Measurements from ENCODE around the gene GNB1.

DNA sequence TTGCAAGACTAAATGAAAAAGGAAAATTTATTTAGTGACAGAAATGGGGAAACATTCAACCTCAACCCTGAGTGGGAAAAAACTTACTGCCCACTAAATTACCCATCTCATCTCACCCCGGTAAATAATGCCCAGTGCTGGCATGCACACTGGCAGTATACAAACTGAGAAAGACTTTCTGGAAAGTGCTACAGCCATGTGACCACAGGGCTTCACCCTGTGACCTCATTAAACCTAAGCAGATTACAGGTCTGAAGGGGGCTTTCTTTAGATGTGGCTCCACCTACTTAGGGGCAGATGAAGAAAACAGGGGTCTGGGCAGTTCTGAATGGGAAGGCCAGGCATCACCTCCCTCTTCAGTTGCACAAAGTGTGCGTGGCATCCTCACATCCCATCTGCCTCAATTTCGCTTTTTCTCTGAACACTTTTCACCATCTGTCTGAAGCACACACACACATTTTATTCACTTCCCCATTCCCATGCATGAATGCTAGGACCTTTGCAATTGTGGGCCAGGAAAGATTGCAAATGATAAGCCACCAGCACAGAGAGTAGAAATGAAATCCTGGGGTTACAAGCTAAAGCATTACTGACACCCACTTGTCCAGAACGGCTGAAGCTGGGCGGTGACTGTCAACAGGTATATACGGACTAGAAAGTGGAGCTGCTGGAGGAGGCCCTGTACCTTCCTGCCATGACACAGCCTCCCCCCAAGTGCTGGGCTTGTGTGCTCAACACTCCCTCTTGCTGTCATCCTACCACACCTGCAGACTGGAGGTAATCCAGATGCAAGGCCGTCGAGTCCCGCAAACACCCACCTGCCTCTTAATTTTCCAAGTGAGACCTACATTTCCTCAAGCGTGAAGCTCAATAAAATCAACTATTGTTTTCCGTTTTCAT lies 115.3 kb downstream of the GNB1 start:
- TF ChIP-seq, protein P1, sequence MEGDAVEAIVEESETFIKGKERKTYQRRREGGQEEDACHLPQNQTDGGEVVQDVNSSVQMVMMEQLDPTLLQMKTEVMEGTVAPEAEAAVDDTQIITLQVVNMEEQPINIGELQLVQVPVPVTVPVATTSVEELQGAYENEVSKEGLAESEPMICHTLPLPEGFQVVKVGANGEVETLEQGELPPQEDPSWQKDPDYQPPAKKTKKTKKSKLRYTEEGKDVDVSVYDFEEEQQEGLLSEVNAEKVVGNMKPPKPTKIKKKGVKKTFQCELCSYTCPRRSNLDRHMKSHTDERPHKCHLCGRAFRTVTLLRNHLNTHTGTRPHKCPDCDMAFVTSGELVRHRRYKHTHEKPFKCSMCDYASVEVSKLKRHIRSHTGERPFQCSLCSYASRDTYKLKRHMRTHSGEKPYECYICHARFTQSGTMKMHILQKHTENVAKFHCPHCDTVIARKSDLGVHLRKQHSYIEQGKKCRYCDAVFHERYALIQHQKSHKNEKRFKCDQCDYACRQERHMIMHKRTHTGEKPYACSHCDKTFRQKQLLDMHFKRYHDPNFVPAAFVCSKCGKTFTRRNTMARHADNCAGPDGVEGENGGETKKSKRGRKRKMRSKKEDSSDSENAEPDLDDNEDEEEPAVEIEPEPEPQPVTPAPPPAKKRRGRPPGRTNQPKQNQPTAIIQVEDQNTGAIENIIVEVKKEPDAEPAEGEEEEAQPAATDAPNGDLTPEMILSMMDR (conservative IDR thresholded peaks at IDR 0.05 in 1 of 2, IDR thresholded peaks at IDR 0.05 in 1 of 2; ENCODE audit: low read depth in 1 of 2, low read length in 2 of 2): no peak
- TF ChIP-seq EZH2 (IDR thresholded peaks at IDR 0.05; ENCODE audit: low read length, missing control alignments): no peak
